Fibroblast of lung (primary cell): Measurements from ENCODE around the gene HS3ST3B1. TPM values are rescaled to one million over a fixed set of nuclear protein-coding genes. Genes with fewer than 3 reads are reported as not detected.

Experiments
- DNase-seq, 2 donors: peaks; one replicate each; pipeline versions ENCODE4 v3.0.0 to v3.0.0-alpha.2; 2010; ENCODE audit warnings: low read depth in 2 of 2
- H2AFZ ChIP-seq: 2 replicates; pipeline ENCODE4 v1.5.1; 2012; ENCODE audit warnings: low read length, control low read depth, inconsistent platforms
- H3K27ac ChIP-seq: 2 replicates; pipeline ENCODE4 v1.5.1; 2011; ENCODE audit warnings: low read length, control low read depth; ENCODE audit not compliant: insufficient read depth
- H3K27me3 ChIP-seq: 2 replicates; pipeline ENCODE4 v1.5.1; 2011; ENCODE audit warnings: mild to moderate bottlenecking, low read length; ENCODE audit not compliant: control insufficient read depth, insufficient read depth
- H3K36me3 ChIP-seq: 2 replicates; pipeline ENCODE4 v1.5.1; 2011; ENCODE audit warnings: low read length; ENCODE audit not compliant: control insufficient read depth, insufficient read depth
- H3K4me1 ChIP-seq: 2 replicates; pipeline ENCODE4 v1.5.1; 2011; ENCODE audit warnings: low read length; ENCODE audit not compliant: control insufficient read depth, insufficient read depth; ENCODE audit errors: extremely low read depth
- H3K4me2 ChIP-seq: 2 replicates; pipeline ENCODE4 v1.5.1; 2011; ENCODE audit warnings: low read length, control low read depth; ENCODE audit not compliant: insufficient read depth; ENCODE audit errors: extremely low read depth
- H3K4me3 ChIP-seq, 4 experiments: fragments of 200-600 bp in 1 of 4; sonication (generic) in 1 of 4; replicated peaks in 1 of 4; 2 replicates each; pipeline ENCODE4 v1.5.1; 2011 to 2016; ENCODE audit warnings: low read length in 4 of 4, low read depth in 3 of 4, mild to moderate bottlenecking in 3 of 4, control low read depth in 2 of 4, inconsistent platforms in 1 of 4, mixed read lengths in 1 of 4; ENCODE audit not compliant: insufficient read depth in 1 of 4; ENCODE audit errors: control extremely low read depth in 1 of 4
- H3K79me2 ChIP-seq: 2 replicates; pipeline ENCODE4 v1.5.1; 2012; ENCODE audit warnings: mild to moderate bottlenecking, low read length, inconsistent platforms; ENCODE audit not compliant: control insufficient read depth, insufficient read depth
- H3K9ac ChIP-seq: 2 replicates; pipeline ENCODE4 v1.5.1; 2011; ENCODE audit warnings: mild to moderate bottlenecking, low read length, control low read depth; ENCODE audit not compliant: insufficient read depth
- H3K9me3 ChIP-seq: 2 replicates; pipeline ENCODE4 v1.5.1; 2012; ENCODE audit warnings: low read depth, low read length; ENCODE audit not compliant: control insufficient read depth, insufficient read depth
- H4K20me1 ChIP-seq: 2 replicates; pipeline ENCODE4 v1.5.1; 2011; ENCODE audit warnings: low read length; ENCODE audit not compliant: control insufficient read depth, insufficient read depth; ENCODE audit errors: extremely low read depth
- CTCF ChIP-seq, 2 donors: IDR thresholded peaks in 1 of 2; conservative IDR thresholded peaks in 1 of 2; 1 replicate in 1 of 2; 2 replicates in 1 of 2; pipeline ENCODE4 v1.5.1; 2011 to 2012; ENCODE audit warnings: low read length in 2 of 2, control low read depth in 1 of 2, inconsistent platforms in 1 of 2, low read depth in 1 of 2, mild to moderate bottlenecking in 1 of 2
- EZH2 ChIP-seq: IDR thresholded peaks from 2 replicates; pipeline ENCODE4 v1.5.1; 2012; ENCODE audit warnings: low read length, control low read depth, mild to moderate bottlenecking; ENCODE audit errors: missing control alignments
- polyA plus RNA-seq, 2 donors: library from polyadenylated mRNA; depleted of rRNA in 1 of 2; stranded (reverse) in 1 of 2; unstranded in 1 of 2; fragments of >200 nt; gene quantifications; 2 replicates each; pipeline ENCODE4 v1.2.1, GENCODE V29; 2011 to 2012; ENCODE audit warnings: missing spikeins in 1 of 2
- total RNA-seq: library from RNA; depleted of rRNA; stranded (reverse); fragments of >200 nt; gene quantifications from 2 replicates; pipeline ENCODE4 v1.2.1, GENCODE V29; 2014

Gene HS3ST3B1
- total and polyA plus RNA-seq, 2 donors (not counting 1 experiment from before 2014, with no cell fraction given) = 3.4 to 17.2 TPM

- H3K4me2 ChIP-seq = peak overlapping the region; percentile 86
- no peaks in the 10 kb centered on the region for H3K9me3 ChIP-seq
- TF ChIP-seq EZH2 (no peak), CTCF (conservative IDR thresholded peaks at IDR 0.05 in 1 of 2, IDR thresholded peaks at IDR 0.05 in 1 of 2; ENCODE audit: low read depth in 1 of 2, low read length in 2 of 2) (no peak)
- H3K79me2 ChIP-seq = peaks cover 72% of the 10 kb centered on the region
- no peak overlapping the region for H3K9ac ChIP-seq
- H3K27ac ChIP-seq = peak overlapping the region; percentile 80
- no peak overlapping the region for H2AFZ ChIP-seq
- H4K20me1 ChIP-seq = no peaks in the 10 kb centered on the region
- DNase-seq = peak; percentile 77 to 89
- H3K36me3 ChIP-seq = peaks cover 2% of the 10 kb centered on the region
- H3K4me3 ChIP-seq = peak overlapping the region; percentile 35 to 59 (median 38)
- no peaks in the 10 kb centered on the region for H3K27me3 ChIP-seq
- no peaks in the 10 kb centered on the region for H3K4me1 ChIP-seq
Observed at GRCh38 chr17:14307560-14308024, 6.7 kb downstream of the HS3ST3B1 start.

- no peaks in the 10 kb centered on the region for H3K27me3 ChIP-seq
- no peaks in the 10 kb centered on the region for H3K4me1 ChIP-seq
- no peak for DNase-seq
- H2AFZ ChIP-seq = no peak overlapping the region
- peak overlapping the region; percentile 78 for H3K27ac ChIP-seq
- peaks cover 65% of the 10 kb centered on the region for H3K79me2 ChIP-seq
- H3K4me2 ChIP-seq = peak overlapping the region; percentile 81
- H3K4me3 ChIP-seq = peak overlapping the region in 3 of 4 experiments; percentile 49 to 65 (median 63)
- no peaks in the 10 kb centered on the region for H3K9me3 ChIP-seq
- no peak for TF ChIP-seq CTCF (conservative IDR thresholded peaks at IDR 0.05 in 1 of 2, IDR thresholded peaks at IDR 0.05 in 1 of 2; ENCODE audit: low read depth in 1 of 2, low read length in 2 of 2)
- TF ChIP-seq EZH2 = no peak
- H4K20me1 ChIP-seq = no peaks in the 10 kb centered on the region
- no peak overlapping the region for H3K9ac ChIP-seq
- H3K36me3 ChIP-seq = peaks cover 2% of the 10 kb centered on the region
Observed at GRCh38 chr17:14308636-14308964, 7.7 kb downstream of the HS3ST3B1 start.

GRCh38 chr17:14308965-14309879 lies 8.3 kb downstream of the HS3ST3B1 start:
- Histone ChIP-seq H3K79me2 (peaks cover 58% of the 10 kb centered on the region), H2AFZ (peak overlapping the region; percentile 89), H3K36me3 (peaks cover 2% of the 10 kb centered on the region), H3K4me1 (no peaks in the 10 kb centered on the region), H3K4me3 (peak overlapping the region; percentile 49 to 65 (median 58)), H3K27ac (peak overlapping the region; percentile 78), H3K9ac (peak overlapping the region; percentile 51), H3K4me2 (peak overlapping the region; percentile 81), H3K9me3 (no peaks in the 10 kb centered on the region), H3K27me3 (no peaks in the 10 kb centered on the region), H4K20me1 (no peaks in the 10 kb centered on the region)
- peak; percentile 92 to 96 for DNase-seq
- TF ChIP-seq EZH2 (no peak), CTCF (conservative IDR thresholded peaks at IDR 0.05 in 1 of 2, IDR thresholded peaks at IDR 0.05 in 1 of 2; ENCODE audit: low read depth in 1 of 2, low read length in 2 of 2) (no peak)
